HL-60 (cell line): ENCODE measurements around the gene ZBTB1.

Experiments
- DNase-seq, 2 experiments: peaks; one replicate each; pipeline ENCODE4 v3.0.0-alpha.2; 2010 to 2020; ENCODE audit warnings: low read depth in 1 of 2, low spot score in 1 of 2
- H3K27ac ChIP-seq: fragments of 250-450 bp; sonication (Bioruptor Pico); replicated peaks from 2 replicates; pipeline ENCODE4 v1.5.1; 2020; ENCODE audit warnings: mild to moderate bottlenecking, moderate library complexity
- H3K27me3 ChIP-seq: fragments of 250-450 bp; sonication (Bioruptor Pico); 2 replicates; pipeline ENCODE4 v1.5.1; 2021; ENCODE audit warnings: mild to moderate bottlenecking, moderate library complexity; ENCODE audit not compliant: insufficient read depth, poor library complexity, severe bottlenecking
- H3K4me3 ChIP-seq: replicated peaks from 2 replicates; pipeline ENCODE4 v1.5.1; 2011; ENCODE audit warnings: mild to moderate bottlenecking, control low read depth, low read length; ENCODE audit not compliant: insufficient read depth
- CTCF ChIP-seq: IDR thresholded peaks from one replicate; pipeline ENCODE4 v1.5.1; 2011; ENCODE audit warnings: low read length, control low read depth, inconsistent platforms; ENCODE audit not compliant: insufficient read depth
- GABPA ChIP-seq: IDR thresholded peaks from 2 replicates; pipeline ENCODE4 v1.6.1; 2012; ENCODE audit warnings: low read depth
- POLR2AphosphoS5 ChIP-seq: IDR thresholded peaks from 2 replicates; pipeline ENCODE4 v1.6.1; 2012; ENCODE audit warnings: low read depth
- REST ChIP-seq: IDR thresholded peaks from 2 replicates; pipeline ENCODE4 v1.6.1; 2012; ENCODE audit warnings: low read depth; ENCODE audit not compliant: insufficient replicate concordance
- SPI1 ChIP-seq: IDR thresholded peaks from 2 replicates; pipeline ENCODE4 v1.6.1; 2012; ENCODE audit warnings: low read depth, mild to moderate bottlenecking, borderline replicate concordance

The ZBTB1 gene

GRCh38 chr14:64536488-64537245 is 32.1 kb downstream of the ZBTB1 start:
- no peaks in the 10 kb centered on the region for H3K27me3 ChIP-seq
- no peak overlapping the region for H3K27ac ChIP-seq
- TF ChIP-seq REST (no peak), CTCF (no peak), GABPA (no peak), SPI1 (no peak), POLR2AphosphoS5 (no peak)
- no peak overlapping the region for H3K4me3 ChIP-seq
- no peak for DNase-seq

- TF ChIP-seq REST (no peak), CTCF (no peak), POLR2AphosphoS5 (peak; percentile 53; the same call in 1 of the 2 replicates), GABPA (no peak), SPI1 (peak; percentile 8; the same call in 1 of the 2 replicates)
- Histone ChIP-seq H3K27me3 (no peaks in the 10 kb centered on the region), H3K27ac (peak within 1 kb of the TSS; percentile 71), H3K4me3 (peak within 1 kb of the TSS; percentile 56)
- DNase-seq, result peak; percentile 83 to 93
These were observed 35.9 kb downstream of the ZBTB1 start, which contains the start of gene HSPA2 for GRCh38 chr14:64540208-64541202. Gene HSPA2, plus strand, starts transcription at chr14:64540741. Its CDS starts 109 bp downstream, at chr14:64540850.

GRCh38 chr14:64541261-64541971 is 36.8 kb downstream of the ZBTB1 start:
- no peak for DNase-seq
- Histone ChIP-seq H3K27me3 (no peaks in the 10 kb centered on the region), H3K4me3 (no peak overlapping the region), H3K27ac (no peak overlapping the region)
- TF ChIP-seq REST (no peak), SPI1 (no peak), POLR2AphosphoS5 (no peak), GABPA (no peak), CTCF (no peak)
